Endothelial cell of umbilical vein (primary cell): ENCODE measurements around the gene AGMO. TPM values are rescaled to one million over a fixed set of nuclear protein-coding genes. Genes with fewer than 3 reads are reported as not detected.

Experiments
- BruUV-seq: library from RNA; stranded (reverse); fragments of 400-500 nt; replicated peaks from 2 replicates; lab custom pipeline; 2021; lab: Mats Ljungman, UMichigan
- CTCF ChIA-PET: fragments of 300-600, 350-600 bp; sonication (Branson Sonifier 250); formaldehyde crosslinking; loops from one replicate; lab custom pipeline; 2021; ENCODE audit warnings: antibody characterized with exemption, inconsistent platforms; lab: Charles Lee
- POLR2A ChIA-PET: fragments of 300-600, 350-600 bp; sonication (Branson Sonifier 250); formaldehyde crosslinking; loops from one replicate; lab custom pipeline; 2021; ENCODE audit warnings: antibody characterized with exemption, inconsistent platforms; lab: Charles Lee
- DNase-seq: peaks from one replicate; pipeline ENCODE4 v3.0.0-alpha.2; 2011; ENCODE audit warnings: low read depth, low spot score
- FAIRE-seq: peaks from 2 replicates; lab custom pipeline; 2011; peaks lifted over from hg19 to GRCh38; lab: Jason Lieb, UNC
- H2AFZ ChIP-seq: 2 replicates; pipeline ENCODE4 v1.6.0; 2012; ENCODE audit warnings: low read depth, low read length, control low read depth, inconsistent platforms
- H3K27ac ChIP-seq: 2 replicates; pipeline ENCODE4 v1.5.1; 2011; ENCODE audit warnings: low read depth, mild to moderate bottlenecking, control low read depth, low read length, moderate library complexity; ENCODE audit not compliant: insufficient read depth
- H3K27me3 ChIP-seq, 2 experiments: 2 replicates each; pipeline versions ENCODE4 v1.6.0 to v1.6.1; 2011; ENCODE audit warnings: low read length in 2 of 2, mixed read lengths in 1 of 2; ENCODE audit not compliant: control insufficient read depth in 2 of 2, insufficient read depth in 2 of 2
- H3K36me3 ChIP-seq, 2 experiments: 2 replicates in 1 of 2; 3 replicates in 1 of 2; pipeline ENCODE4 v1.5.1; 2011; ENCODE audit warnings: low read length in 2 of 2, mild to moderate bottlenecking in 1 of 2, moderate library complexity in 1 of 2; ENCODE audit not compliant: control insufficient read depth in 2 of 2, insufficient read depth in 2 of 2; ENCODE audit errors: extremely low read depth in 1 of 2
- H3K4me1 ChIP-seq: 3 replicates; pipeline ENCODE4 v1.5.1; 2011; ENCODE audit warnings: mild to moderate bottlenecking, low read length; ENCODE audit not compliant: control insufficient read depth, insufficient read depth; ENCODE audit errors: extremely low read depth
- H3K4me2 ChIP-seq: 2 replicates; pipeline ENCODE4 v1.6.1; 2011; ENCODE audit warnings: low read length, control low read depth, mixed read lengths; ENCODE audit not compliant: insufficient read depth
- H3K4me3 ChIP-seq, 3 experiments: fragments of 200-600 bp in 1 of 3; sonication (generic), shearing (Covaris generic) in 1 of 3; replicated peaks in 1 of 3; 2 replicates each; pipeline ENCODE4 v1.5.1; 2011 to 2016; ENCODE audit warnings: control low read depth in 3 of 3, low read length in 3 of 3, mild to moderate bottlenecking in 2 of 3, inconsistent platforms in 1 of 3, low read depth in 1 of 3, moderate library complexity in 1 of 3; ENCODE audit not compliant: insufficient read depth in 1 of 3
- H3K79me2 ChIP-seq: 2 replicates; pipeline ENCODE4 v1.6.0; 2012; ENCODE audit warnings: low read length, inconsistent platforms; ENCODE audit not compliant: control insufficient read depth, insufficient read depth
- H3K9ac ChIP-seq: replicated peaks from 2 replicates; pipeline ENCODE3; 2011; ENCODE audit warnings: low read length, control low read depth; ENCODE audit not compliant: insufficient read depth; ENCODE audit errors: extremely low read depth
- H3K9me1 ChIP-seq: replicated peaks from 3 replicates; pipeline ENCODE4 v1.6.0; 2011; ENCODE audit warnings: mild to moderate bottlenecking, low read length; ENCODE audit not compliant: control insufficient read depth, insufficient read depth; ENCODE audit errors: extremely low read depth
- H3K9me3 ChIP-seq: replicated peaks from 2 replicates; pipeline ENCODE4 v1.5.1; 2012; ENCODE audit warnings: low read length, inconsistent platforms; ENCODE audit not compliant: control insufficient read depth, insufficient read depth
- H4K20me1 ChIP-seq: replicated peaks from 2 replicates; pipeline ENCODE3; 2011; ENCODE audit warnings: mild to moderate bottlenecking, low read length; ENCODE audit not compliant: control insufficient read depth, insufficient read depth; ENCODE audit errors: extremely low read depth
- EZH2 ChIP-seq: IDR thresholded peaks from 2 replicates; pipeline ENCODE4 v1.6.1; 2012; ENCODE audit warnings: borderline replicate concordance, low read depth, mild to moderate bottlenecking, moderate library complexity, low read length, inconsistent platforms; ENCODE audit not compliant: severe bottlenecking
- FOS ChIP-seq: IDR thresholded peaks from 2 replicates; pipeline ENCODE4 v1.6.1; 2011; ENCODE audit warnings: mild to moderate bottlenecking, low read length, moderate library complexity, borderline replicate concordance; ENCODE audit not compliant: insufficient read depth
- GATA2 ChIP-seq: IDR thresholded peaks from 2 replicates; pipeline ENCODE4 v1.7.0; 2011; ENCODE audit warnings: low read depth, mild to moderate bottlenecking, moderate library complexity, mixed read lengths, low read length; ENCODE audit not compliant: insufficient read length, insufficient read depth
- JUN ChIP-seq: IDR thresholded peaks from 2 replicates; pipeline ENCODE4 v1.6.1; 2011; ENCODE audit warnings: borderline replicate concordance, low read depth; ENCODE audit not compliant: insufficient read length, insufficient read depth
- MYC ChIP-seq: IDR thresholded peaks from one replicate; pipeline ENCODE4 v1.6.1; 2011; ENCODE audit warnings: mild to moderate bottlenecking, low read depth, low read length
- POLR2A ChIP-seq: IDR thresholded peaks from 2 replicates; pipeline ENCODE4 v1.6.1; 2012; ENCODE audit warnings: low read depth, mild to moderate bottlenecking, control low read depth, low read length
- POLR2AphosphoS5 ChIP-seq: IDR thresholded peaks from 2 replicates; pipeline ENCODE4 v1.6.1; 2012; ENCODE audit warnings: low read depth, mild to moderate bottlenecking, control low read depth, low read length, moderate library complexity; ENCODE audit not compliant: insufficient read depth
- dilution Hi-C: fragments of 300-500 bp; cut with MboI; formaldehyde crosslinking; loops from one replicate; pipeline ENCODE4 v1.15.0; 2019; ENCODE audit warnings: low sequenced_read_pairs; ENCODE audit not compliant: extremely low pct_ligation_motif_present
- intact Hi-C: fragments of 100-400 bp; cut with micrococcal nuclease; formaldehyde crosslinking; loops from one replicate; pipeline ENCODE4 v1.10.0; 2022
- polyA plus RNA-seq, 4 experiments: library from polyadenylated mRNA; depleted of rRNA in 3 of 4; stranded (reverse) in 3 of 4; unstranded in 1 of 4; fragments of >200 nt; gene quantifications; 2 replicates each; pipeline versions ENCODE4 v1.2.1 to v1.2.3, GENCODE V29; 2011 to 2012; ENCODE audit warnings: missing spikeins in 1 of 4
- total RNA-seq: library from RNA; stranded (reverse); gene quantifications from 2 replicates; pipeline ENCODE4 v1.2.3, GENCODE V29; 2021
- TF ChIP-seq, protein P1 (sequence below): IDR thresholded peaks from 2 replicates; pipeline ENCODE4 v1.6.1; 2011; ENCODE audit not compliant: insufficient read depth, insufficient read length
- TF ChIP-seq, protein P2 (sequence below), 2 donors: IDR thresholded peaks; 1 replicate in 1 of 2; 2 replicates in 1 of 2; pipeline ENCODE4 v1.5.1; 2011; ENCODE audit warnings: low read length in 2 of 2, mild to moderate bottlenecking in 2 of 2, moderate library complexity in 2 of 2, control low read depth in 1 of 2, inconsistent platforms in 1 of 2, low read depth in 1 of 2; ENCODE audit not compliant: insufficient read depth in 1 of 2; ENCODE audit errors: extremely low read depth in 1 of 2

The AGMO gene
- total and polyA plus RNA-seq, 2 donors (not counting 3 experiments of a cell fraction or from before 2014, with no cell fraction given) = 0.23 to 0.40 TPM

DNA sequence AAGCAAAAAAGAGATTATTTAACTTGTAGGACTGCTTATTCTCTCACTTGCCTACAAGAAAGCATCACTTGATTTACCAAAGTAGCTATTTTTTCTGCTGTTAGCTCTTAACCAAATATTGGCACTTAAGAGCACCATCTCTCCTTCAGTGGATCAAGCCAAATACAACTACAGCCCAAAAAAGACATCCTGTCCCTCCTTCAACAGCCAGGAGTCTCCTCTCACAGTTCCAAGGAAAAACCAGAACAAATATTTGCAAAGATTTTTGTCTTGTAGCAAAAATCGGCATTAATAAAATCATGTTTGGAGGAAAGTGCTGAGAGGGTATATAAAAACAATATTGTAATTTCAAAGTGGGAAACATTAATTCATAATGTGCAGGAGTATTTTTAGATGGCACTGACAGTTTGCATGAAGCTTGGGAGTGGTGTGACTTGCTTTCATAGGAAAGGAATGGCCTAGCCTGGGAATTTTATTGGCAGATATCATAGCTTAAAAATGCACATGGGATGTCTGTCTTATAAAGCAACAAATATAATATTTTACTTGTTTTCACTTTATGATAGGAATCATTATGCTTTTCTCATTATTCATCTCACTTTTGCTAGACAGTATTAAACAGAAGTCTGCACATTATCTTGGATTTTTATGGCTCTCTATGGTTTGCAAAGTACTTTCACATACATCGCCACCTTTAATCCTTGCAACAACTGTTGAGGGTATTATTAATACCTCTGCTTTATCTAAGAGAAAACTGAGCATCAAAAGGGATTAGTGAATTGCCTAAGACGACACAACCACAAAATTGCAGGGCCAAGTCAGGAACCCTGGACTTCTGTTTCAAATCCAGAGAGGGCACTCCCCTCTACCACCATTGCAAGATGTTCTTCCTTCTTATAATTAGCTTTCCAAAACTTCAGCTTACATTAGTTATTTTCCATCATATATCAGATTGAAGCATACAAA is 103.5 kb downstream of the AGMO start:
- Histone ChIP-seq H3K9me3 (no peaks in the 10 kb centered on the region), H3K27ac (no peak overlapping the region), H3K4me1 (peaks cover 4% of the 10 kb centered on the region), H3K4me3 (no peak overlapping the region), H4K20me1 (no peaks in the 10 kb centered on the region), H3K9me1 (no peaks in the 10 kb centered on the region), H3K36me3 (no peaks in the 10 kb centered on the region), H3K4me2 (no peak overlapping the region), H3K27me3 (no peaks in the 10 kb centered on the region), H2AFZ (no peak overlapping the region), H3K9ac (no peak overlapping the region), H3K79me2 (no peaks in the 10 kb centered on the region)
- no peak for TF ChIP-seq FOS
- TF ChIP-seq EZH2 = no peak
- TF ChIP-seq, protein P1, sequence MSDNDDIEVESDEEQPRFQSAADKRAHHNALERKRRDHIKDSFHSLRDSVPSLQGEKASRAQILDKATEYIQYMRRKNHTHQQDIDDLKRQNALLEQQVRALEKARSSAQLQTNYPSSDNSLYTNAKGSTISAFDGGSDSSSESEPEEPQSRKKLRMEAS = no peak
- TF ChIP-seq JUN = no peak
- no peak for TF ChIP-seq POLR2A
- TF ChIP-seq GATA2 = no peak
- TF ChIP-seq, protein P2, sequence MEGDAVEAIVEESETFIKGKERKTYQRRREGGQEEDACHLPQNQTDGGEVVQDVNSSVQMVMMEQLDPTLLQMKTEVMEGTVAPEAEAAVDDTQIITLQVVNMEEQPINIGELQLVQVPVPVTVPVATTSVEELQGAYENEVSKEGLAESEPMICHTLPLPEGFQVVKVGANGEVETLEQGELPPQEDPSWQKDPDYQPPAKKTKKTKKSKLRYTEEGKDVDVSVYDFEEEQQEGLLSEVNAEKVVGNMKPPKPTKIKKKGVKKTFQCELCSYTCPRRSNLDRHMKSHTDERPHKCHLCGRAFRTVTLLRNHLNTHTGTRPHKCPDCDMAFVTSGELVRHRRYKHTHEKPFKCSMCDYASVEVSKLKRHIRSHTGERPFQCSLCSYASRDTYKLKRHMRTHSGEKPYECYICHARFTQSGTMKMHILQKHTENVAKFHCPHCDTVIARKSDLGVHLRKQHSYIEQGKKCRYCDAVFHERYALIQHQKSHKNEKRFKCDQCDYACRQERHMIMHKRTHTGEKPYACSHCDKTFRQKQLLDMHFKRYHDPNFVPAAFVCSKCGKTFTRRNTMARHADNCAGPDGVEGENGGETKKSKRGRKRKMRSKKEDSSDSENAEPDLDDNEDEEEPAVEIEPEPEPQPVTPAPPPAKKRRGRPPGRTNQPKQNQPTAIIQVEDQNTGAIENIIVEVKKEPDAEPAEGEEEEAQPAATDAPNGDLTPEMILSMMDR (IDR thresholded peaks at IDR 0.05; ENCODE audit: extremely low read depth in 1 of 2, insufficient read depth in 1 of 2, low read depth in 1 of 2, low read length in 2 of 2) = no peak
- no peak for TF ChIP-seq POLR2AphosphoS5
- TF ChIP-seq MYC = no peak
- no TSS peak for BruUV-seq
- dilution Hi-C loops = no loop called here
- DNase-seq (no peak), FAIRE-seq (no peak)
- ChIA-PET POLR2A (no interaction called here), CTCF (interaction anchor here (1.0 to 1.3 kb wide), 2 partner anchors 38 to 263 kb away, joined by 3 read pairs; no protein-coding TSS in a partner anchor)
- intact Hi-C loops = no loop called here
